Fibroblast of upper back skin (primary cell): Measurements from ENCODE around the gene TBC1D4.
"Not testable (repeated sequence)": the region's sequence is repeated elsewhere in the genome, so short reads cannot be mapped to it uniquely, and the experiment has no call there.

Experiments used
- DNase-seq: peaks from one replicate; pipeline ENCODE4 v3.0.0-alpha.2; 2013

TBC1D4 gene

GRCh38 chr13:75353781-75354193 lies 128.2 kb downstream of the TBC1D4 start:
- DNase-seq, result peak; percentile 48

GRCh38 chr13:75352641-75353327 lies 129.2 kb downstream of the TBC1D4 start:
- peak; percentile 37 for DNase-seq

DNA sequence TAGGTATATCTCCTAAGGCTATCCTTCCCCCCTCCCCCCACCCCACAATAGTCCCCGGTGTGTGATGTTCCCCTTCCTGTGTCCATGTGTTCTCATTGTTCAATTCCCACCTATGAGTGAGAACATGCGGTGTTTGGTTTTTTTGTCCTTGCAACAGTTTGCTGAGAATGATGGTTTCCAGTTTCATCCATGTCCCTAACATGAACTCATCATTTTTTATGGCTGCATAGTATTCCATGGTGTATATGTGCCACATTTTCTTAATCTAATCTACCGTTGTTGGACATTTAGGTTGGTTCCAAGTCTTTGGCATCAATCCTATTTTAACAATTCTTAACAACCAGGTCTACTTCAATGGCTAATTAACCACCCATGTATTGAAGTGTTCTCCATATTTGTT lies 130.4 kb downstream of the TBC1D4 start:
- DNase-seq, result not testable (repeated sequence)

DNA sequence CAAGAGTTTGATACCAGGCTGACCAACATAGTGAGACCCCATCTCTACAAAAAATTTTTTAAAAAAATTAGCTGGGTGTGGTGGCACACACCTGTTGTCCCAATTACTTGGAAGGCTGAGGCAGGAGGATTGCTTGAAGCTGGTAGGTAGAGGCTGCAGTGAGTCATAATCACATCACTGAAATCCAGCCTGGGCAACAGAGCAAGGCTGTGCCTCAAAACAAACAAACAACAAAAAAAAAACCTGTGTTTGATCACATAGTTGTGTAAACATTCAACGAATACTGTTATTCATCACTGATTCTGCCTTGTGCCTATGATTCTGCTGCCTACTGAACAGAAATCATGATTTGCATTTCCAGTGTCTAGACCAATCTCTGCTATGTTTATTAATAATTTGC lies 134.0 kb downstream of the TBC1D4 start:
- no peak for DNase-seq

DNA sequence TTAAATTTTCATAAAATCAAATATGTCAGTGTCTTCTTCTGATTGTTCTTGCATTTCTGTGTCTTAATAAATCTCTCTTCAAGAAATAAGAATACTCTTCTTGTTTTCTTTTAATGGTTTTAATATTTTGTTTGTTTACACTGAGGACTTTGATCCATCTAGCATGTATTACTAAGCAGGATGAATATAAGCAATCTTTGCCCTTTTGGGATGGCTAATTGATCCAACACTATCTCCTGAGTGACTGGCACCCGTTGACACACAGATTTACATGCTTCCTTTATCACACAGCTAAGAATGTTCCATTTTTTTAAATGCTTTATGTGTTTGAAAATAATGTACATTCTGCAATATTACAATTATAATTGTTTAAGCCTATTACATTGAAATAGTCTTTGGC lies 134.5 kb downstream of the TBC1D4 start:
- DNase-seq, result no peak

- no peak for DNase-seq
These were observed 136.8 kb downstream of the TBC1D4 start for GRCh38 chr13:75345193-75345592.

DNA sequence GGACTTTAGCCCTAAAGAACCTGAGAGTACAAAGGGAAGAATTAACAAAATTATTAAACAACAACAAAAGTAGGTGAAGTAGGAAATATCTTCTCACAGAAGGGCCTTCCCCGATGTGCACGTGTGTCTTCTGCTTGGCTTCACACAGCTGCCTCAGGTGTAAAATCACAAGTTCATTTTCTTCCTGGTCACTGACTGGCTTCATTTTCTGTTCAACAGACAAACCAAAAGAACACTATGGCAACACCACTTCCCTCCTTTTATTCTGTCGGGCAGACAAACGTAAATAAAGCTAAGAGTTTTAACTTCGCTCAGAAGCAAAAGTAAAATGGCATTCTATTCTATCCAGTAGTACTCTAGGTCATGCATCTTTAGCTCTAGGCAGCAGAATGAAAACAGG lies 140.9 kb downstream of the TBC1D4 start:
- no peak for DNase-seq

- DNase-seq, result no peak
These were observed 142.2 kb downstream of the TBC1D4 start for GRCh38 chr13:75339635-75340374.

GRCh38 chr13:75334634-75335447 lies 147.1 kb downstream of the TBC1D4 start:
- no peak for DNase-seq

- DNase-seq, result no peak
These were observed 148.9 kb downstream of the TBC1D4 start for GRCh38 chr13:75333103-75333502.

DNA sequence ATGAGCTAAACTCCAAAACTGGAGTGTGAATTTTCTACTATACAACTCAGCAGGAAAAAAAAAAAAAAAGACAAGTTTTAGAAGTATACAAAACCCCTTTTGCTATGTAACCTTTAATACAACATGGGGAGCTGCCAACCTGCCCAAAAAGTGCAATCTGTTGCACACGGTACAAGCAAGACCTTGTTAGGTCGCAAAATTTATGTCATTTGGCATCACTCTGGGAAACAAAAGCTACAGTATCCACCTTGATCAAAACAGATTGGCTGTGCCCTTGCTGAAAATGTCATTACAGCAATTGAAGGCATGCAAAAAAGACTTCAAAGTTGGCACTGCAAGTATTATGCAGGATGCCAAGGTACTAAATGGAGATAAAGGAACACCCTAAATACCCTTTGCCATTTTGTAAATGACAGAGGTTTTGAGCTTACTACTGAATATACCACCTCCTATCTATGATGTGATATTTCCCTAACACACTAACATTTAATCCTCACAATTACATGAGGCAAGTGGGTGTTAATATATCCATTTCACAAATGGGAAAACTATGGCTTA lies 150.1 kb downstream of the TBC1D4 start:
- no peak for DNase-seq

- no peak for DNase-seq
These were observed 151.2 kb downstream of the TBC1D4 start for GRCh38 chr13:75330770-75331169.

- no peak for DNase-seq
These were observed 152.2 kb downstream of the TBC1D4 start for GRCh38 chr13:75329723-75330122.

DNA sequence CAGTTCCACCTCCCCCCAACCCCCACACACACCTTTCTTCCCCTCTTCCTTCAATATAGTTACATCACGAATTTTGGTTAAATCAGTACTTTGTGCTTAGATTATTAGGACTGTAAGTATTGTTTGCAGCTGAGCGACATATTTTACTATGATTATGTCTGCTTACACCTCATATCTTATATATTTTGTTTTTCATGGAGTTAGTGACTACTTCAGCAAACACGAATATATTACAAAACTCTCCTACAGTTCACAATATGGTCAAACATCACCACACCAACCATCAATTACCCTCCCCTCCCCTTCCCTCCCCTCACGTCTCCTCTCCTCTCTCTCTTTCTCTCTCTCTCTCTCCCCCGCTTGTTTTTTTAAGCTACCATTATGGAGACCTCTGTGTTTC lies 152.9 kb downstream of the TBC1D4 start:
- DNase-seq, result no peak

DNA sequence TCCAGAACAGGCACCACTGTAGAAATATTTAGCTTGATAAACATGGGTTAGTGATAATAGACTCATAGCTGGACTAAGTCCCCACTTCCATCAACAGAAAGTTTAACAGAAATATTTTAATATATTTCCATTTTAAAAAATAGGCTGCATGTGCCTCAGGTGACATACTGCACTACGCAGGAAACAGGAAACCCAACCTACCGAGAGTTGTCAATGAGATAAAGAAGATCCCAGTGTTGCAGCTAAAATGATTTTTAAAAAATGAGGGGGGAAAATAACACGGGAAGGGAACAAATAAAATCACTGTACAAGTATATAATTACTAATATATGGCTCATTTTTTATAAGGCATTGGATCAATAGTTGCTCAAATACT lies 154.8 kb downstream of the TBC1D4 start:
- DNase-seq, result no peak

DNA sequence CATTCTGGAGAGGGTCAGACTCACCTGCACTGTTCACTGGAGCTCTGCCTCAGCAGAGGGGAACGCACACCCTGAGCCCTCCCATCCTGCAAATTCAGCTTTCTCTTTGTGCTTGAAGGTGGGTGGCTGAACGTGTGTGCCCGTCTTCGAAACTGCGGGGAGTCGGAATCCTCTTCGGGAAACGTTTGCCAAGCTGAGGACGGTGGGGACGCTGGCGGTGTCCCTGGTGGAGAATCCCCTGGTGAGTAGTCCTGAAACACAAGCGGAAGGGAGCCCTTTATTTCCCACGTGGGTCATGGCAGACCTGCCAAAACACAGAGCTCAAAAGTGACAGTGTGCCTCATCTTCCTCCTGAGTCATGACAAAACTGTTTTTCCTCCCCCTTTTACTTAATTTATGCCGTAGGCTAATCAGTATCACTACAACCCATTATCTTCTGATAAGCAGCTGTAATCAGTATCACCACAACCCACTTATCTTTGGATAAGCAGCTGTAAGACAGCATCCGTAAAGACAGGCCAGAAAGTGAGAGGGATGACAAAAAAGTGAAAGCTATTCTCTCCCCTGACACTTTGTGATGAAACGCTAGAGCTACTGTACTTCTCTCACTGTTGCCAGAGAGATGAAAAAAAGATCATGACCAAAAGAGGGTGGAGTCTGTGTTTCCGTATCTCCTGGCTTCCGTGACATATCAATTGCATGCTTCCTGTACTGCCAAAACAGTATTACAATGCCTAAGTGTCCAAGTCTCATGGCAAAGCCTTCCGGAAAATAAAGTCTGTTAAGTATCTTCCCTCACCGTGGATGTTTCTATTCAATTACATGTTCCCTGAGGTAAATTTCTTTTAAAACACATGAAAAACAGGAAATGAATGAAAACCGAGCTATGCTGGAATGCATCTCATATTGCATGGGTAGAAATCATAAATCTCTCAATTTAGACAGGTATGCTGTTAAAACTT lies 155.5 kb downstream of the TBC1D4 start:
- DNase-seq, result peak; percentile 75

DNA sequence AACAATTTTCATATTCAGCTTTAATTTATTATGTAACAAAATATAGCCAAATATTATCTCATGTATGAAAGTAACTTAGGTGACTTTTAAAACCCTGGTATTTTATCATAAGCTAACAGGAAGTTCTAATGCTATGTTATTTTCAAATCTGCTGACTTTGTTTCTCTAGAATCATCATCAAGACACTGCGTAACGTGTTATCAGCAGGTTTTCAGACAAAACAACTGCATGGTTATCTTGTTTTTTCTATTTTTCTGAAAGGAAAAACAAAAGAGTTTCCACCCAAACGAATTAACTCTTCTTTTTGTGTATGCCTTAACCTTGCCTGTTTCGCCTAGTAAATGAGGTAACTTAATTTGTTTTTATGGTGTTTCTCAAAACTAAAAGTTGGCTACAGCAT lies 156.3 kb downstream of the TBC1D4 start:
- no peak for DNase-seq

DNA sequence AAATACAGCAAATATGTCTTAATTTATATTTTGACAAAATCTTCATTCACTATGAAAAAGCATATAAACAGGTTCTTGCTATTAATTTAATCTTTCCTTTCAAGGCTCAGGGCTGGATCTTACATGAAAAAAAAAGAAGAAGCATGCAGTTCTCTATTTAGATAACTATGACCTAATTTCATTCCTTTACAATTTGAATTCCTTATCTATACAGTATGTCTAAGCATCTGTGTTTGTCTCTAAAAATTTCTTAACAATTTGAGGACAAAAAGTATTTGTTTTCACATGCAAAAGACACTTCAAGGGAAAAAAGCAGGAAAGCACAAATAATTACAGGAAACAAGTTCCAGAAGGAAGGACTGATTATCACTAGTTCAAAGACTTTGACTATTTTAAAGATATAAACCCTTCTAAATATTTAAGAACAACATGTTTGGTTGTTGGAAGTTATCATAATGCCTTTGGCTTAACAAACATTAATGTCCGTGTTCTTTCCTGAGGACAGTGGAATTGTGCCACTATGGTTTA lies 157.5 kb downstream of the TBC1D4 start:
- no peak for DNase-seq

DNA sequence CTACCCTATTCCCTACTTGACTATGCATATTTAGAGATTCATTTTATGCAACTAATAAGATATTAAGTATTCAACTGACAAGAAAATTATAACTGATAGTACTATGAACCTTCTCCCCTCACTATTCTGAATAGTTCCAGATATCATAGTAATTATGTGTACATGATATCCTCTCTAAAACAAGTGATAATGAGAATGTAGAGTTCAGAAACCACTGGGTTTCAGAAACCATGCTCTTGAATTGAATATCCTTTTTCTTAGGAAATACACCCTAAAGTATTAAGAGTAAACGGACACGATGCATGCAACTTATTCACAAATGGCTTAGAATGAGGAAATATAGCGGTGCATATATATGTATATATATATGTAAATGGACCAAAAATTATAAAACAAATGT lies 160.9 kb downstream of the TBC1D4 start:
- no peak for DNase-seq

DNA sequence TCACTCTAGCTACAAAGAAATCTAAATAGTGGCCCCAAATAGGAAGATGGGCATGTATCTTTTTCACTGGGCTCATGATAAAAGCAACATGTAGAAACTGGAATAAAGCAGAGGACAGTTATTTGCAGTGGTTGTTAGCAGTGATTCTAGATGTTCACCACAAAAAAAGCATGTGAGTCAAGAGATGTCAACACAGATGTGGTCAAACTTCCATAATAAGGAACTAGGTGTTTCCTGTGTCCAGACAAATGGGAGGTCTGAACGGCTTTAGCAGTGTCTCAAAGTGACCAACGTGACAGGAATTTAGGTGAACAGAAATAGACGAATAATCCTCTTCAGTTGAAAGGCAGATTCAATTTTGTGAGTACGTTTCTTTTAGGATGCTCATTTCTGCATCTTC lies 162.7 kb downstream of the TBC1D4 start:
- DNase-seq, result peak; percentile 14

GRCh38 chr13:75318138-75318833 lies 163.7 kb downstream of the TBC1D4 start:
- no peak for DNase-seq
